GM06990 (cell line): ENCODE data around the gene WDR75.

Experiments
- DNase-seq: peaks from one replicate; pipeline ENCODE4 v3.0.0-alpha.2; 2011; ENCODE audit not compliant: insufficient read length; ENCODE audit errors: extremely low read depth
- H3K27me3 ChIP-seq: replicated peaks from 2 replicates; pipeline ENCODE4 v1.6.0; 2011; ENCODE audit warnings: low read length; ENCODE audit not compliant: control insufficient read depth, insufficient read depth
- H3K36me3 ChIP-seq: 2 replicates; pipeline ENCODE4 v1.5.1; 2011; ENCODE audit warnings: low read length; ENCODE audit not compliant: control insufficient read depth, insufficient read depth
- H3K4me3 ChIP-seq: replicated peaks from 2 replicates; pipeline ENCODE4 v1.5.1; 2011; ENCODE audit warnings: low read depth, mild to moderate bottlenecking, control low read depth, low read length
- CTCF ChIP-seq: IDR thresholded peaks from 2 replicates; pipeline ENCODE4 v1.5.1; 2011; ENCODE audit warnings: low read length, control low read depth, mild to moderate bottlenecking, inconsistent platforms; ENCODE audit not compliant: insufficient read depth, poor library complexity, severe bottlenecking

The WDR75 gene

GRCh38 chr2:189442468-189442867 lies 1.2 kb downstream of the WDR75 start:
- TF ChIP-seq CTCF: no peak
- peaks cover 2% of the 10 kb centered on the region; the same call in 1 of the 2 replicates for H3K36me3 ChIP-seq
- H3K4me3 ChIP-seq: peak overlapping the region; percentile 67
- H3K27me3 ChIP-seq: no peaks in the 10 kb centered on the region
- DNase-seq: no peak

- no peaks in the 10 kb centered on the region for H3K27me3 ChIP-seq
- TF ChIP-seq CTCF: no peak
- H3K36me3 ChIP-seq: peaks cover 2% of the 10 kb centered on the region; the same call in 1 of the 2 replicates
- no peak overlapping the region for H3K4me3 ChIP-seq
- DNase-seq: peak; percentile 22
These were observed 3.0 kb downstream of the WDR75 start for GRCh38 chr2:189444322-189444721.

GRCh38 chr2:189446780-189447179 lies 5.5 kb downstream of the WDR75 start:
- no peak for TF ChIP-seq CTCF
- no peaks in the 10 kb centered on the region for H3K27me3 ChIP-seq

GRCh38 chr2:189454009-189454408 lies 12.7 kb downstream of the WDR75 start:
- H3K36me3 ChIP-seq: peaks cover 9% of the 10 kb centered on the region
- no peaks in the 10 kb centered on the region for H3K27me3 ChIP-seq
- H3K4me3 ChIP-seq: no peak overlapping the region
- TF ChIP-seq CTCF: no peak
- no peak for DNase-seq

More at GRCh38 chr2:189446780-189447179, 5.5 kb downstream of the WDR75 start:
- Histone ChIP-seq H3K4me3 (no peak overlapping the region), H3K36me3 (peaks cover 6% of the 10 kb centered on the region)
- no peak for DNase-seq

- H3K4me3 ChIP-seq: no peak overlapping the region
- DNase-seq: no peak
- no peaks in the 10 kb centered on the region for H3K27me3 ChIP-seq
- TF ChIP-seq CTCF: no peak
- H3K36me3 ChIP-seq: peaks cover 2% of the 10 kb centered on the region
These were observed 23.8 kb downstream of the WDR75 start for GRCh38 chr2:189465076-189465475.

- Histone ChIP-seq H3K27me3 (no peaks in the 10 kb centered on the region), H3K4me3 (no peak overlapping the region), H3K36me3 (peaks cover 2% of the 10 kb centered on the region)
- TF ChIP-seq CTCF: no peak
- DNase-seq: no peak
These were observed 24.2 kb downstream of the WDR75 start for GRCh38 chr2:189465478-189465877.
